Measurements from ENCODE around the gene BLCAP.

Gene BLCAP

DNA sequence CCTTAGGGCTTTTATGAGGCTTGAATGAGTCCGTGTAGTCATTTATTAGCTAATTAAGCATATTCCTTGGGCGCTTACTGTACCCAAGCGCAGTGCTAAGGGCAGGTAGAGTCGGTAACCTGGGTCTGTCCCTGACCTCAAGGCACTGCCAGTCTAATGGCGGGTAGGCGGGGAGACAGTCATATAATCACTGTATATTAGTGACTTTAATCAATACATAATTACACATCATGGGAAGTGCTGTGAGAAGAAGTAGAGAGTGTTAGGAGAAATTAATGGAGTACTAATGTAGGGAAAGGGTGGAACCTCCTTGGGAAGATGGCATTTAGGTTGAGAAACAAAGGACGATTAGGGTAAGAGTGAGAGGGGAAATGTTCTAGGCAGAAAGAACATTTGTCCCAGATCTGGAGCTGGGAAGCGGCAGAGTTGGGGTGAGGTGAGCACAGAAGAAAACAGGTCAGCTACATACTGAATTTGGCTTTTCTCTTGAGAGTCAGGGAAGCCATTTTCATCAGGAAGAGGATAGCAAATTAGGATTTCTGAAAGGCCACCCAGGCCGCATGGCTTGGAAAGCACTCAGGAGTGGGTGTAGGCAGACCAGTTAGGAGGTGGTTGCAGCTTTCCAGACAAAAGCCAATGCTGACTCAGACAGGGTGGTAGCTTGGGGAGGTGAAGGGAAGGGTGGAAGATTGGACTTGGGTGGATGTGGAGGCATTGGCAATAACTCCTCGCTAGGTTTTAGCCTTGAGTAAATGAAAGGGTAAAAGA is 954 bp upstream of the BLCAP start:
- no peak for DNase-seq

DNA sequence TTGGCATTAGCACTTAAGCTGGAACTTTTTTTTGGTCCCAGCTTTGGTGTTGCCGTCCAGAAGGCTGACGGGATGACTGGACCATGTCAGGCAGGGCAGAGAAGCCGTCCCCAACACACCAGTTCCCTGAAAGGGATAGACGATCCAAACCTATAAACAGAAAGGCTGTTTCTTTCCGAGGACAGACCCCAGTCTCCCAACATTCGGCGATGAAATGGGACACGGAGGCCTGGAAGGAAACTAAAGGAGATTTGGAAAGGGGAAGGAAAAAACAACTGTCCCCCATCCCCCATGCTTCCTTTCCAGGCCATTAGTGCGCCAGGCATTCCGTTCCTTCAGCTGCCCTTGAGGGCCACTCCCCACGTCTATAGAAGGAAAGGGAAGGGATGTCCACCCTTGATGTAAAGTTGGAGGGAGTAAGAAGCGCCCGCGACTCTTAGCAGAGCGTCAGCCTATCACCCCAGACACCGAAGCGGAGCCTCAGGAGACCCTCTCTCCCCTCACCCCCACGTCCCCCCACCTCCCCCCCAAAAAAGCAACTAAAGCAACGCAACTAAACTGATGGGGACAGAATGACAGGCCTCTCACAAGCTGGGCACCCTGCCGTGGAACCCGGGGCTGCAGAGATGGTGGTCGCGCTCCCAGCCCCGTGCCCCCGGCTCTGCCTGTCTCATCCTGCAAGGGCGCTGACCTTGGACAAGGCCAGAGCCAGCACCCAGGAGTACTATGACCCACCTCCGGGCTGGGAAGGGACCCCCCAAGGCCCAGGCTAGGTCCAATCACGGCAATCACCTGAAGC is 638 bp downstream of the BLCAP start:
- no peak for DNase-seq

DNA sequence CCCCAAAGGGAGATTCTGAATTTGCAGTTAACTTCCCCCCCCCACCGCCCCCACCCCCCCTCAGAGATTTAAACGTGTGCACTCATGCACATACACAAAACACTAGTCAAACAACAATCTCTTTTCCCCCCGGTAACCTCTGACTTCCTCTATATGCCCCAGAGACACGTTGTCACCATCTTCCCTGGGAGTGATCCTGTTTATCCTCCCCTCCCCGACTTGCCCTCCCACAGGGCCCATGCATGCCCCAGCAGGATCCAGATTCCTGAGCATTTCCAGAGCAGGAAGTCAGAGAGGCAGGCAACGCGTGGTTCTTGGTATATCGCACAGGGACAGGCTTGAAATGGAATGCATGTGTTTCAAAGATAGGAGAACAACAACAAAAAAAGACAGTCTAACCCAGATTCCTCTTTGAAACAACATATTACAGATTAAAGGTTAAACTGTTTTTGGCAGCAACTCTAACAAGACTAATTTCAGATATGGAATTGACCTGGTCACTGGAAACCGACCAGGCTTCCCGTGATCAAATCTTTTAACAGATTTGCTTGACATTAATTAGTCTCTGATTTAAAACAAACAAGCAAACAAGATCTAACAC is 1.3 kb downstream of the BLCAP start:
- no peak for DNase-seq

DNA sequence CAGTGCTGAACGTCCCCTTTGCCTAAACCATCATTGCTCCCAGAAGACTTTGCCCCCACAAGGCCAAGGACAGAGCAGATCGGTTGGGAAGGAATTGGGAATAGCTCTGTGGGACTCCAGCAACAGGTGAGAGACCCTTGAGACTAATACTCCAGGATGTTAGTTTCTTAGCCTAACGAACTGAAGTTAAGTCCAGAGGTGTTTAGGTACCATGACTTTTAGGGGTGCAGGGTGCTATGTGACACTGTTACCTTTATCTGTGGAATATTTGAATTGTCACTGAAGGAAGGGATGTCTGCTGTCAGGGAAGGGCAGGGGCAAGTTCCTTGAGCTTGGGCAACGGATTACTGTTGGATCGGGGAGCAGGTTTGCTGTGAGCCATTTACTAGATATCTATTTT is 1.9 kb downstream of the BLCAP start:
- no peak for DNase-seq

DNA sequence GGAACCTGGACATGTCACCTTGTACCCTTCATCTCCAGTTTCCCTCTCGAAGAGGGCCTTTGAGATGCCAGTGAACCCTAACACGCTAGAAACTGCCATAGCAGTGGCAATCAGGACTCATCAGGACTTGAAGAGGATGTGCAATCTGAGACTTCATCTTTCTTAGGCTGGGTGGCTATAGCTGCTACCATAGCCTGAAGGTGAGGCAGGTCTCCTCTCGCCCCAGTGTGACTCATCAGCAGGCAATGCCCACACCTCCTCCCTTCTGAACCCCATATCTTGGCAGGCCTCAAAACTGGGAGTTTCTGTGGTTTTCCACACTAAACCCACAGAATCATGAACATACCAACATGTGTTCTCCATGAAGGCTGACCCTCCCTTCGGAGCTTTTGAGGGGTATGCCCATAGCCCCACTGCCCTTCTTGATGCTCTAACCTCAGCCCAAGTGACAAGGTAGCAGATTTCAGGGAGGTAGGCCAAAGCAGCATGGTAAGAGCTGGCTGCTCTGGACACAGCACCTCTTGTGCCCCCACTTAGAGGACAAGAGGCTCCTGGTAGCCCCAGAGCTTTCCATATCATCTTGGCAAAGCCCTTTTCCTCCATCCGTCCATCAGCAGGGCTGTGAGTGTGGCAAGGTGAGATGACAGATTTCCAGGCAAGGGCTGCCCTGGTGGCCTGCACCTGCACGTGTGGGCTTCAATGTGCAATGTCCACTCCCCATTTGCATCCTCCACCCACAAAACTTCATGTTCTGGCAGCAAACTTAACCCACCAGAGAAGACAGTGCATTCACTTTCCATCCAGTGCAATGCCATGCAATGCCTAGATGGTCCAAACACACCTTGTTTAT is 2.6 kb downstream of the BLCAP start:
- DNase-seq: peak; percentile 50

DNA sequence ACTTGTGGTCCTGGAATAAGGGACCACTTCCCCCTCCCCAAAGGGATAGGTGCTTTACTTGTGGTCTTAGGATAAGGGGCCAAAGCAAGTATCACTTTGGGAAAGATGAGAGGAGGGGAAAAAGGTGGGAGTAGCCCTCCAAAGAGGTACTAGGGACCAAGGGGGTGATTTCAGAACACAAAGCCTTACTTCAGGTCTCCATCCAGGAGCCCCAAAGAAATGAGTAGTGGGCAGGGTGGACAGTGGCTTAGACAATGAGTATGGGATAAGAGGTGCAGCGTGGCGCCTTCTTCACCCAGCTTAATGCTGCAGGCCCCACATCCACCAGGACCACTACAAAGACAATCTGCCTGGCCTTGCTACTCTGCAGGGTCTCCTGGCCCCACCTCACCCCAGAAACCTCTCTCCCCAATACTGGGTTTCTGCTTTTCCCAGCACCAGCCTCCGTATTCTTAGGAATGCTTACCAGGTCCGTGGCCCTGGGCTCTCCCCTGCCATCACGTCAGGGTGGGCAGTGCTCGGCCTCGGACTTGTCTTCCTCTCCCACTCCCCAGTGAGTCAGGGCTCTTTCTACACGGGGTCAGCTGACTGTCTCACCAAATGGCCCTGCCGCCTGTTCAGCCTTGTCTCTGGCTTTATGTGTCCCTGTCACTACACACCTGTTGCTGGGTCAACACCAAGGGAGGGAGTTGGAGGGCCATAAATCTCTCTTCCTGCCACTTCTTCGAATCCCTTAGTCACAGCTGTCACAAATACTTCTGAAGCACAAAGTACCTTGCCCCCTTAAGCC is 3.6 kb downstream of the BLCAP start:
- DNase-seq: no peak

DNA sequence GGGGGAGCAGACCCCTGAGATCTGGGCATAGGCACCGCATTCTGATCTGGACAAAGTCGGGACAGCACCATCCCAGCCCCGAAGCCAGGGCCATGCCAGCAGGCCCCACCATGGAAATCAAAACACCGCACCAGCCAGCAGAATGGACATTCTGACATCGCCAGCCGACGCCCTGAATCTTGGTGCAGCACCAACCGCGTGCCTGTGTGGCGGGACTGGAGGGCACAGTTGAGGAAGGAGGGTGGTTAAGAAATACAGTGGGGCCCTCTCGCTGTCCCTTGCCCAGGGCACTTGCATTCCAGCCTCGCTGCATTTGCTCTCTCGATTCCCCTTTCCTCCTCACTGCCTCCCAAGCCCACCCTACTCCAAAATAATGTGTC is 4.7 kb downstream of the BLCAP start:
- no peak for DNase-seq

DNA sequence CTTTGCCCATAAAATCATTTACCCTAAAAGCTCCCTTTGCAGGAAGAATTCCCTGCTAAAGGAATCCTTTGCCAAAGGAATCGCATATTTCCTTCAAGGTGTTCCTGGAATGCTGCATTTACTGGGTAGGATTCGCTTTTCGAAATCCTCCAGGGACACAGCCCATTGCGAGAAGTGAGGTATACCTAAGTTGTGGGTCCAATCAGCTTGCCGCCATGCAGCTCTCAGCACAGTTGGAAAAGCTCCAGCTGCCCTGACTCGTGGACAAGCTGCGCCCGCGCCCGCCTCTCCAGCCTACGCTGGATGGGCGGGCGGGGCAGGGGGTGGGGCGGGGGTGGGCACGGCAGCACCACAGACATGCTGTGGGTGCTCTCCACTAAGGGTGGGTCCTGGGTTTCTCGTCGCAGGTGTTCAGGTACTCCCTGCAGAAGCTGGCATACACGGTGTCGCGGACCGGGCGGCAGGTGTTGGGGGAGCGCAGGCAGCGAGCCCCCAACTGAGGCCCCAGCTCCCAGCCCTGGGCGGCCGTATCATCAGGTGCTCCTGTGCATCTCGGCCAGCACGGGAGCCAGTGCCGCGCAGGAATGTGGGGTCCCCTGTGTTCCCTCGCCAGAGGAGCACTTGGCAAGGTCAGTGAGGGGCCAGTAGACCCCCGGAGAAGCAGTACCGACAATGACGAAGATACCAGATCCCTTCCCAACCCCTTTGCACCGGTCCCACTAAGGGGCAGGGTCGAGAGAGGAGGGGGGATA is 5.2 kb downstream of the BLCAP start:
- no peak for DNase-seq

DNA sequence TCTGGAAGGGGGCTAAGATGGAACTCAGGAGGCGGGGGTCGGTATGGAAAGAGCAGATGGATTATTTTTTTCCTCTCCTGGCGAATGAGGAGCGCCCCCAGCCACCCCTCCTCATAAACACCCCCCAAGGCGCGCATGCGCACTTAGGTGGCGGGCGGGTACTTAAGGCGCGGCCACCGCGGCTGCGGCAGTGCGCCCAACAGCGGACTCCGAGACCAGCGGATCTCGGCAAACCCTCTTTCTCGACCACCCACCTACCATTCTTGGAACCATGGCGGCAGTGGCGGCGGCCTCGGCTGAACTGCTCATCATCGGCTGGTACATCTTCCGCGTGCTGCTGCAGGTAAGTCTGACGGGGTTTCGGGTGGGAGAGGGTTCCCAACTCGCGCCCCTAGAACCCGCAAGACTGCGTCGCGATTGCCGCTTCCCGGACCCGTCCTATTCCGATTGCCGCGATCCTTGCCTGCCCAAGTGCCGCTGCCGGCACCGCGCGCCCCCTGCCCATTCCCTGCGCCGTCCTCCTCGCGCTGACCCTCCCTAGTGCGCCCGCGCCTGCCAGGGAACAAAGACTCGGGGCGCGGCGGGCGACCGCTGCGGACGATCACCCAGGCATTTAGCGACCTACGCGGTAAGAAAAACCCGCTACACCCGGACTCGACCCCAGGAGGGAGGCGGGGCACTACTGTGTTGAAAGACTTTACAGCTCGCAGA is 6.5 kb downstream of the BLCAP start, which contains the start of gene NNAT:
Gene NNAT (plus strand): TSS at position 190 of the 711 bp plus-strand sequence. CDS start 82 bp downstream, at position 272.
- DNase-seq: no peak

DNA sequence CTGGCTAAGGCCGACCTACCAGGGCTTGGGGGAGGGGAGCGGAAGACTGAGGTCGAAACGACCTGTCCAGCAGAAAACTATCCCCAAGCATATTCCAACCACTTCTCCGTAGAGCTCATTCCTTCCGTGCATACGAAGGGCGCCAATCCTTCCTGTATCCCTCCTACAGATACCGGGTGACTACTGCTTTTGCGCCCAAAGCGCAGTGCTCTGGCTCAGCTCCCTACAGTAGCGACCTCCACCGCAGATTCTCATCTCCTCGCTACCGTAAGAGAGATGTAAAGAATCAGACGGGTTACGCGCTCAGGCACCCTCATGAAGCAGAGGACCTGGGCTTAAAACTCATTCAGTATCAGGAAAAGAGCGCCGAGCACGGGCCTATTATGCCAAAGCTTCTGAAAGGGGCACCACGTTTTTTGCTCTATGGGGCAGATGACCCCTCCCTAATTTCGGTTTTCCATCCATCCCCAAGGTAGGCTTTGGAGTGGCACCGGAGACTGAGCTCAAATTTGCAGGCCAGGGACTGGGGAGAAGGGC is 7.2 kb downstream of the BLCAP start:
- no peak for DNase-seq

DNA sequence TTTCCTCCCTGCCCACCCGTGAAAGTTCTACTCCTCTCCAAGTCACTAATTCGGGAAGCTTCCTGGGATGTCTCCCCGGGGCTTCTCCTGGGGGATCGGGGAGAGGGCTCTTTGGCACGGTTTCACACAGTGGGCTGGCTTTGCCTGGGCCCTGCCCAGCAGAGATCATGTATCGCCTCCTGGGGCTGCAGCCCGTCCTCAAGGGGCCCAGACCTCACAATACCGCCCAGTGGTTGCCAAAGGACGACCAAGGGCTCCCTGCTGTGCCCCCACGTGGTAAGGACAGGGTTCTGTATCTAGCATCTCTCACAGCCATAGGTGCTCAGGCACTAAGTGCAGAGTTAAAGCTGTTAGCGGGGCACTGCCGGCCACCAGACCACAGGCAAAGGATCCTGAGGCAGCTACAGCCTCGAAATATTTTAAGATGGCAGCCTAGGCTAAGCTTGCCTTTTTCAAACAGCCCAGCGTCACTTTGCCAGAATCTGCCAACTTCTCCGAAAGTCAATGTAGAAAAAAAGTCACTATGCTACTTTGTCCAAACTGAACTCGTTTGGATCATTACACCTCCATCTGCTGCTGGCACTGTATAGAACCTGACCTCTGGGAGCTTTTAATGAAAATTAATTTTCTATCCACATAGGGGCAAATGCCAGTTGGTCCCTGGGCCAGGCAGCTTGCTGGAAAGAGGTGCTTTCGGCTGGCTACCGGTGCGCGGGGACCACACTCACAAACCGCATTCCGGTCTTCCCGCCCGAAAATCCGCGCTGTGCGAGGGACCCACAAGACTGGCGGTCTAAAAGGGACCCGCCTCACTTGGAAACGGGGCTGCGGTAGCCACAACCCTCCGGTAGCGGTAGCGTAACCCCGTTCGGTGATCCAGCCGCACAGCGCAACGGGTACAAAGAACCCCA is 7.9 kb downstream of the BLCAP start:
- DNase-seq: no peak

DNA sequence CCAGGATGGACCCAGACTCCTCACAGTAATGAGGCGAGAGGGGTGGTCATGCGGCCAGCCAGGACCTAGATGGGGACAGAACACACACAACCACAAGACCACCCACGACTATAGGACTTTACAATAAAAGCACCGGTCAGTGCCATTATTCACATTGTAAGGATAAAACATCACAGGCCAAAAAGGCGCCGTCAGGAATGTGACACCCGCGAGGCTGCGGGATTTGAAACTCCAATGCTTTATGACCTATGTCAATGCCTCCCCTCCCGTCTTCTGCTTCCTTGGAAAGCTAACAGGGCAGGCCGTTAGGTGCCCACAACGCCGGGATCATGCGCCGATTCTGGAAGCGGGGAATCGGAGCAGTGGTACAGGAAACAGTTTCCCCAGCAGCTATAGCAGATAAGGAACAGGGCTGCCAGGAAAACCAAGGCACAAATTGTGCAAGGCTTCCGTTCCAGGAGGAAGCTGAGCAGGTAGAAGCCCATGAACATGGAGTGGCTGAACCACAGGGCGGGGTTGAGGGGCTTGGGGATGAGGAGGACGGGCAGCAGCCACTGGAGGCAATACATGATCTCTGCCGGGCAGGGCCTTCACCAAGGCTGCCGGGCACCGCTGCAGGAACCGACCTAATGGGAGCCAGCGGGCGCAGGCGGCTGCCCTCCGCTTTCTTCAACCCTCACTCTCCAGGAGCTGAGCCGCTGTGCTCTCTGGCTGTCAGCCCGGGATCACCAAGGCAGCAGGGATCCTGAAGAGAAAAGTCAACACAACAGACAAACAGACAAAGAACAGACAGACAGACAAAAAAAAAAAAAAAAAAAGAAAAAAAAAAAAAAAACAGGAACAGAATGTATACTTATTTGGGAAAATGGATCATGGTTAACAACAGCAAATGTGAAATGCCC is 8.8 kb downstream of the BLCAP start:
- no peak for DNase-seq

DNA sequence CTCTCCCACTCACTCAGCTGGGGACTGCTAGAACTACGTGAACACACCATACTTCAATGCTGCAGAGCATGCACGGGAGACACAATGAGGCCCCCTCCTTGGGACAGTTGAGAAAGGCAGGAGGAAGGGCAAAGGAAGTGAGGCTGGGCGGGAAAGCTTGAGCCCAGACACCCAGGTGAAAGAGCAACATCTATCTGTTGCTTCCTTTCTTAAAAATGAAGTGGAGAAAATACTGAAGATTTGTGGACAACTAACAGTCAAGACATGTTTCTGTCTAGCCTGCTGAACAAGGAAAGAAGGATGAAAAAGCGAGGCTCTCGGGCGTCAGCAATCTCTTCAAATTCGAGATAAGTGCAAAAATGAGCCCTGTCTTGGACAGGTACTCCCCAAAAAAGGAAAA is 9.6 kb downstream of the BLCAP start:
- DNase-seq: no peak

DNA sequence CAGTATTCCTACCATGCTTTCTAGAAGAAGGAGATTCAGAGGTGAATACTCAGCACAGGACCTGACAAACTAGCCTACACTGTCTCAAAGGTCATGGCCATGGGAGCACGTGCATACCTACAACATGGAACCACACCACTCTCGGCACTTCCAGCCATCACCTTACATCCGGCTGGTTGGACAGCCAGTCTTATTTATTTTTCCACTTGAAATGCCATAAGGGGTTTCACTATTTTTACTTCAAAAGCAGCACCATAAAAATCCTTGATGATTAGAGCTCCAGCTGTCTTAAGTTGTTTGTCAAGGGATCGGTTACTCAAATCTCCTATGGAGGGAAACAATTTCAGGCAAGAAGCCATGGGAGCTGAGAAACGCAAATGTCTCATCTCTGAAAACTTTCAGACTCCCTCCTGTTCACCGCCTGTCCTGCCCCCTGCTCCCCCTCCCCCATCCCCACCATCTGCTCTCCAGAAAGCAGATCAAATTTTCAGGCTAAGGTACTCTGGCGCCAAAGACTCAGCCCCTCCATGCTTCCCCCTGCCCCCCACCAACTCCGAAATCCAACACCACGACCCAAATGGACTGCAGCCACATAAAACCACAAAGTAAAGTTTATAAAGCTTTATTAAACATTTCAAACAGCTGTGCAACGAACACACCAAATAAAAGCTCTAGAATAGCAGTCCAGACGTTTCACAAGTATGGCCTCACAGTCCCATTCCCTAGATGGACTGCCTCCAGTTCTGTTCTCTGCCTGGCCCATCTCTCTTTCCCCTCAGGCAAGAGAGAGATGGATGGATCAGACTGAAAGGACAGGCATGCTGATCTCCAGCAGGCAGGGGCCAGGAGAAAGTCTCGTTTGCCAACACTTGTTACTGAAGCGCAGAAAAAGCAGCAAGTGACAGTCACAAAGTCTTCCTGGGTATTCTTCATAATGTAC is 10.6 kb downstream of the BLCAP start:
- DNase-seq: no peak

DNA sequence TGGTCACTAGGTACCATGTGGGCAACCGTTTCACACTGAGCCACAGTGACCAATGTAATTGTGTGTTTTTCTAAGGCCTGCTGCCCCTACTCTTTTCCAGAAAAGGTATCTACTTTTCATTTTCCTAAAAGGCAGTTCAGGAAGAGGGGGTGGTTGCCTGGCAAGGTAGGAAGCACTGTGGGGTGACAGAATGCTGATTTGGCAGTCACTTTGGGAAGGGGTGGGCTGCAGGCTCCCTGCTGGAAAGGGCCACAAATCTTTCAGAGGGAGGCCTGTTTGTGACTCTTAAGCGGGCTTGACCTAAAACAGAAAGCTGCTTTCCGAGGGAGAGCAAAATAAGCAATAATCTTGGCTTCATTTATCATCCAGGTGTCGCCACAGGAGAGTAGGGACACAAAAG is 11.8 kb downstream of the BLCAP start:
- DNase-seq: no peak

DNA sequence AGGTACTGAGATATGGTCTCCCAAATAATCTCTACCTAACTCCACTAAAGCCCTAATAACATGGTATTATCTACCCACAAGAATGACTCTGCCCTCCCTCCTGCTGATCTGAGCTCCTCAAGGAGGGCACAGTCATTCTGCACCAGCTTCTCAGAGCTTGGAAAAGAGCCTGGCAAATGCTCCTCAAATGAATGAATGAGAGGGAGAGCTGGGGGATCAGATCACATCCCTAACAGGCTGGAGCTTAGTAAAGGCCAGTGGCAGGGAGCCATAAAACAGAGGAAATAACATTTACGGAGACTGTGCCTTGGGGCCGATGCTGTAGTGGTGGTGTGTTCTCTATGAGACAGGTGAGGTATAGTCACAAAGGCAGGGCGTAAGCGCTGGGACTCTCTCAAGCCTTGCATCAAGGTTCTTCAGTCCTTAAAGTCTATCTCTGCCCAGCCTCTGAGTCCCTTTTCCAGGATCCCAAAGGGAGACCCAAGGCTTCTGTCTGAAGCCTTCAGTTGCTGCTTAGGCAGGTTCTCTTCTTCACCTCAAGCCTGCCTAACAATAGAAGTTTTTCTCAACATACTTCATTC is 13.8 kb downstream of the BLCAP start:
- no peak for DNase-seq
